NT2/D1 (cell line): ENCODE measurements around the gene COX6A1.
A peak's percentile ranks its signal among the peaks of the same experiment; 100 is the strongest.

ENCODE experiments used
- DNase-seq: peaks from one replicate; pipeline ENCODE4 v3.0.0-alpha.2; 2011; ENCODE audit warnings: low read depth, low spot score
- H3K27me3 ChIP-seq: 2 replicates; pipeline ENCODE4 v1.6.0; 2011; ENCODE audit warnings: mild to moderate bottlenecking; ENCODE audit not compliant: insufficient read length, insufficient read depth
- H3K36me3 ChIP-seq: 2 replicates; pipeline ENCODE4 v1.6.1; 2011; ENCODE audit warnings: mild to moderate bottlenecking, low read length, mixed read lengths; ENCODE audit not compliant: insufficient read depth, insufficient read length
- H3K4me1 ChIP-seq: 2 replicates; pipeline ENCODE4 v1.5.1; 2011; ENCODE audit not compliant: insufficient read depth, insufficient read length
- H3K4me3 ChIP-seq: 2 replicates; pipeline ENCODE4 v1.5.1; 2011; ENCODE audit warnings: low read depth; ENCODE audit not compliant: insufficient read length
- H3K9ac ChIP-seq: 2 replicates; pipeline ENCODE4 v1.6.0; 2011; ENCODE audit warnings: low read depth; ENCODE audit not compliant: insufficient read length
- H3K9me3 ChIP-seq: 2 replicates; pipeline ENCODE4 v1.5.1; 2011; ENCODE audit warnings: mild to moderate bottlenecking, low read length; ENCODE audit not compliant: insufficient read depth
- SUZ12 ChIP-seq: IDR thresholded peaks from 2 replicates; pipeline ENCODE4 v1.6.1; 2011; ENCODE audit not compliant: insufficient read length, insufficient read depth; ENCODE audit errors: extremely low read depth
- YY1 ChIP-seq: IDR thresholded peaks from 2 replicates; pipeline ENCODE4 v1.6.1; 2011; ENCODE audit not compliant: insufficient read length, insufficient read depth
- ZNF274 ChIP-seq: IDR thresholded peaks from 2 replicates; pipeline ENCODE4 v1.6.1; 2011; ENCODE audit warnings: mild to moderate bottlenecking, low read depth, low read length

COX6A1 gene

DNA sequence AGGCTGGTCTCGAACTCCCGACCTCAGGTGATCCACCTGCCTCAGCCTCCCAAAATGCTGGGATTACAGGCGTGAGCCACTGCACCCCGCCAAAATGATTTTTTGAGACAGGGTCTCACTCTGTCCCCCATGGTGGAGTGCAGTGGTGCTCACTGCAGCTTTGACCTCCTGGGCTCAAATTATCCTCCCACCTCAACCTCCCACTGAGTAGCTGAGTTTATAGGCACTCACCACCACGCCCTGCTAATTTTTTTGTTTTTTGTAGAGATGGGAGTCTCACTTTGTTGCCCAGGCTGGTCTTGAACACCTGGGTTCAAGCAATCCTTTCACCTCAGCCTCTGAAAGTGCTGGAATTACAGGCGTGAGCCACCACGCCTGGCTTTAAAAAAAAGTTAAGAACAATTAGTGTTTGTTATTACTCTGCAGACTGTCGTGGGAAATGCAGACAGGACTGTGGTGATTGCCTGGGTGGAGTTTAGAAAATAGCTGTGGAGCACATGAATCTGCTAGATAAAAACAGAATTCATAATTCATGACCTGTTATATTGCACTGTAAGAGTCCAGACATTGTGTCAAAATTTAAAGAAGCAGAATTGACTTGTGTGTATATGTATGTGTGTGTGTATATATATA, 9.2 kb upstream of the COX6A1 start:
- TF ChIP-seq YY1, result no peak
- TF ChIP-seq SUZ12, result no peak
- TF ChIP-seq ZNF274, result no peak
- no peak for DNase-seq
- H3K9me3 ChIP-seq, result peaks cover 9% of the 10 kb centered on the region
- H3K36me3 ChIP-seq, result no peaks in the 10 kb centered on the region
- no peaks in the 10 kb centered on the region for H3K27me3 ChIP-seq
- H3K4me3 ChIP-seq, result no peak overlapping the region
- no peak overlapping the region for H3K9ac ChIP-seq
- H3K4me1 ChIP-seq, result no peaks in the 10 kb centered on the region

DNA sequence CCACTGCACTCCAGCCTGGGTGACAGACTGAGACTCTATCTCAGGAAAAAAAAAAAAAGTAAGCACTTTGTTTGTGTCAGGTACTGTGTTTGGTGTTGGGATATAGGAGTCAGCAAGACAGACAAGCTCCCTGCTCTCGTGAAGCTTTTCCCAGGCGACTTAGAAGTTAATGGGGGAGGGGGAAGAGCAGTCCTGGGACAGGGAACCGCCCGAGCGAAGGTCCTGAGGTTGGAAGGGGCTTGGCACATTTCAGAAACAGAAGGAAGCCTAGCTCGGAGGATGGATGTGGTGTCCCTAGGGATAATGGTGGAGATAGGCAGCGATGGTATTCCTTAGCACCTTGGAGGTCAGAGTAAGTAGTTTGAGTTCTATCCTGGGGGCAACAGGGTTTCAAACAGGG, 8.5 kb upstream of the COX6A1 start:
- H3K36me3 ChIP-seq, result no peaks in the 10 kb centered on the region
- no peak overlapping the region for H3K4me3 ChIP-seq
- no peaks in the 10 kb centered on the region for H3K4me1 ChIP-seq
- no peaks in the 10 kb centered on the region for H3K27me3 ChIP-seq
- TF ChIP-seq SUZ12 (no peak), YY1 (no peak), ZNF274 (no peak)
- H3K9me3 ChIP-seq, result peaks cover 9% of the 10 kb centered on the region
- H3K9ac ChIP-seq, result no peak overlapping the region
- no peak for DNase-seq

DNA sequence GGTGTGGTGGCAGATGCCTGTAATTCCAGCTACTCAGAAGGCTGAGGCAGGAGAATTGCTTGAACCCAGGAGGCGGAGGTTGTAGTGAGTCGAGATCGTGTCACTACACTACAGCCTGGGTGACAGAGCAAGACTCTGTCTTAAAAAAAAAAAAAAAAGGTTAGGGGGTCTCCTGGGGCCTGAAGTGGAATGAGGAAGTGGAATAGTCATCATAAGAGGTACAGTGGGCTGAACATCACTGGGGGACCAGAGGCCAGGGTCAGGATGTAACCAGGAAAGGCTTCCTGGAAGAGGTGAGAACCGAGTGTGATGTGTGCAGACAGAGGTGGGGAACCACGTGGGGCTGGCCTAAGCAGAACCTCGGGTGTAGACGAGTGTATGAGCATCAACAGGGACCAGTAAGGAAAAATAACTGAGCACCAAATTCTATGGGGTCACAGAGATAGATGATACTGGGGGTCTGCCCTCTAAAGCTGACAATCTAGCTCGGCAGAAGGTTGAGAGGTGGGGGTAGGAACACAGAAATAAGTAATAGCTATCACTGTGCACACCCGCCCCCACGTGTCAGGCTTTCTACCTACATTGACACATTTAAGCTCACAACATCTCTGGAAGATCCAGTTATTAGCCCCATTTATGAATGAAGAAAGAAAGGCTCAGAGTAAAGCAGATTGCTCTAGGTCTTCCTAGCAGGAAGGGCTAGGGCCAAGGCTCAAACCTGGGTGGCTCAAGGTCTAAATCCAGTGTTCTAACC, 5.0 kb upstream of the COX6A1 start:
- DNase-seq, result no peak
- Histone ChIP-seq H3K9ac (no peak overlapping the region), H3K4me3 (no peak overlapping the region), H3K27me3 (no peaks in the 10 kb centered on the region), H3K36me3 (no peaks in the 10 kb centered on the region), H3K4me1 (peaks cover 4% of the 10 kb centered on the region), H3K9me3 (peaks cover 9% of the 10 kb centered on the region)
- TF ChIP-seq YY1, result no peak
- TF ChIP-seq ZNF274, result no peak
- TF ChIP-seq SUZ12, result no peak

DNA sequence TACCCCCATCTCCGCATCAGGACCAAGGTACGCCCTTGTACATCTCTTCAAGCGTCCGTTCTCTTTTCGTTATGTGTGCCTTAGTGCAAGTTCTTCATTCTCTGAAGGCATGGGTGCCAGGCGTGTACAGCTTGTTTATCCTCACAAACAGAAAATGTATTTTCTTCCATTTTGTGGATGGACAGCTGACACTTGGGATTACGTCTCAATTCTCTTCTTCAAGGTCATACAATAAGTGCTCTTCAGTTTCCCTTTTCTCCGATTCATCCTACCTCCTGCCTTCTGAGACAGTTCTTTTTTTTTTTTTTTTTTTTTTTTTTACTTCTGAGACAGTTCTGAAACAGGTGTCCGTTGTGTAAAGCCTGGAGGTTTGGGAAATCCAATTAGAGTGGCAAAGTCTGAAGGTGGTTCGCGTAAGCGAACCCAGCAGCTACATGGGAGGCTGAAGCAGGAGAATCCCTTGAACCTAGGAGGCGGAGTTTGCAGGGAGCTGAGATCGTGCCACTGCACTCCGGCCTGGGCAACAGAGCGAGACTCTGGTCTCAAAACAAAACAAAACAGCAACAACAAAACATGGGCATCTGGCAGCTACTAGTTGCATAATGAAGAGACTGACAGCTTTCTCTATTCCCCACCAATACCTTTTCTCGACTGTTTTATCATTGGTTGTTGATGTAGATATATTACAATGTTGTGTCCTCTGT, 734 bp downstream of the COX6A1 start:
- no peaks in the 10 kb centered on the region for H3K27me3 ChIP-seq
- H3K9ac ChIP-seq, result peak overlapping the region; percentile 95
- no peak for TF ChIP-seq YY1
- no peak for TF ChIP-seq SUZ12
- no peak for TF ChIP-seq ZNF274
- H3K4me3 ChIP-seq, result peak overlapping the region; percentile 86
- DNase-seq, result no peak
- no peaks in the 10 kb centered on the region for H3K9me3 ChIP-seq
- peaks cover 44% of the 10 kb centered on the region for H3K36me3 ChIP-seq
- H3K4me1 ChIP-seq, result peaks cover 4% of the 10 kb centered on the region

DNA sequence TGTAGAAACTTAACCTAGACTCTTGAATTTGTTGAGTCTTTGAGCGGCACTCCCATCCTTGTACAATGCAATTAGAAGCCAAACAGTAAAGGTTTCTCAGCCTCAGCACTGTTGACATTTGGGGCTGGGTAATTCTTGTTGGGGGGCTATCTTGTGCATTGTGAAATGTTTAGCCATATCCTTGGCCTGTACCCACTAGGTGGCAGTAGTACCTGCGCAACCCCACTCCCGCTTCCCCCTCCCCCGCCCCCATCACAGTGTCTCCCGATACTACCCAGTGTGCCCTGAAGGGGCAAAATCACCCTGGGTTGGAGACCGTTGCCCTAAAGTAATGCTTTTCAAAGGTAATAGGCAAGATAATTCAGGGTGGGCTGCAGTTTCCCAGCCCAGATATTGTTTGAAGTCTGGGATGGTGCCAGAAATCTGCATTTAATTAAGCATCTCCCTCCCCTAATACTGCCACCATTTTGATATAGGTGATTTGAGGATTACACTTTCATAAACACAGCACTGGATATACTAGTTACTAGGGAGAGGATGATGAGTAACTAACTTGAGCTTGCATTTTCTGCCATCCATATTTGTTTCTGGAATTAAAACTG, 1.8 kb downstream of the COX6A1 start:
- TF ChIP-seq SUZ12, result no peak
- TF ChIP-seq YY1, result no peak
- TF ChIP-seq ZNF274, result no peak
- peaks cover 55% of the 10 kb centered on the region for H3K36me3 ChIP-seq

DNA sequence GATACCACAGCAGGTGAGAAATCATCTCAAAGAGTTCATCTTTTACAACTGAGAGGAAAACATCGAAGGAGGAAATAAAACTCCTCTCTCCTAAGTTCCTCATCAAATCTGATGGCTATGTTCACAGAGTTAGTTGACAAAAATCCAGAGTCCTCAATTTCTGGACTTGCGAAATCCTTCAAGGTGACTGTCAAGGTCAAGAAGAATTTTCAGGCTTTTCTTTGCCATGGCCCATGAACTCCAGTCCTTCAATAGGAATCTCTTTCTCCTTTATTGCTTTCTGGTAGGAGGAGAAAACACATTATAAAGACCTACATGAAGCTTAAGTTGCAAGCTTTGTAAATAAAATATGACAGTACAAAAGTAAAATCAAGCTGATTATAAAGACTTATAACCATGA, 6.8 kb downstream of the COX6A1 start:
- H3K36me3 ChIP-seq, result peaks cover 71% of the 10 kb centered on the region
- H3K9me3 ChIP-seq, result no peaks in the 10 kb centered on the region
- H3K27me3 ChIP-seq, result no peaks in the 10 kb centered on the region
- no peak overlapping the region for H3K9ac ChIP-seq
- TF ChIP-seq SUZ12 (no peak), YY1 (no peak)
- DNase-seq, result no peak
- H3K4me3 ChIP-seq, result no peak overlapping the region
- H3K4me1 ChIP-seq, result no peaks in the 10 kb centered on the region

More for the DNA sequence above, 1.8 kb downstream of the COX6A1 start:
- Histone ChIP-seq H3K9me3 (no peaks in the 10 kb centered on the region), H3K4me3 (peak overlapping the region; percentile 6), H3K9ac (peak overlapping the region; percentile 45), H3K27me3 (no peaks in the 10 kb centered on the region), H3K4me1 (peaks cover 4% of the 10 kb centered on the region)
- peak; percentile 69 for DNase-seq
